Stimulated activated CD4-positive, alpha-beta T cell treated with anti-CD3 and anti-CD28 coated beads, Interleukin-15, amount 100 ng/mL, for 24 hours (primary cell): ENCODE measurements around the gene NES.
A peak's percentile ranks its signal among the peaks of the same experiment; 100 is the strongest.
"Not testable (repeated sequence)": the region's sequence is repeated elsewhere in the genome, so short reads cannot be mapped to it uniquely, and the experiment has no call there.

ENCODE experiments used
- DNase-seq: peaks from one replicate; pipeline ENCODE4 v3.0.0-alpha.2; 2020

The NES gene

DNA sequence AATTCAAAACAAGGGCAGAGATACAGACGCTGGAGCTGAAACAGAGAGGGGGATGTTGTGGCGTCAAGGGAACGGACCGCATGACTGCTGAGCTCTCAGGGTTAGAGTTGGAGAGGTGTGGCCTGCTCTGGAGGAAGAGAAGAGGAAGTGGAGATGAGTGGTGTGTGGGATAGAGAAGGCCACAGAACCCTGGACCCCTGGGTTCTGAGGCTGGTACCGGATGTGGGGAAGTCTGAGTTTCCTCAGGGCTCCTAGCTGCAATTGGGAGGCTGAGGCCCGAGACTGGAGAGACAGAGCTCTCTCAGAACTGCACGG is 33.5 kb downstream of the NES start:
- DNase-seq: peak; percentile 37

- DNase-seq: no peak
Observed at GRCh38 chr1:156643049-156643777, 34.0 kb downstream of the NES start.

- DNase-seq: no peak
Observed at GRCh38 chr1:156642265-156643048, 34.8 kb downstream of the NES start.

DNA sequence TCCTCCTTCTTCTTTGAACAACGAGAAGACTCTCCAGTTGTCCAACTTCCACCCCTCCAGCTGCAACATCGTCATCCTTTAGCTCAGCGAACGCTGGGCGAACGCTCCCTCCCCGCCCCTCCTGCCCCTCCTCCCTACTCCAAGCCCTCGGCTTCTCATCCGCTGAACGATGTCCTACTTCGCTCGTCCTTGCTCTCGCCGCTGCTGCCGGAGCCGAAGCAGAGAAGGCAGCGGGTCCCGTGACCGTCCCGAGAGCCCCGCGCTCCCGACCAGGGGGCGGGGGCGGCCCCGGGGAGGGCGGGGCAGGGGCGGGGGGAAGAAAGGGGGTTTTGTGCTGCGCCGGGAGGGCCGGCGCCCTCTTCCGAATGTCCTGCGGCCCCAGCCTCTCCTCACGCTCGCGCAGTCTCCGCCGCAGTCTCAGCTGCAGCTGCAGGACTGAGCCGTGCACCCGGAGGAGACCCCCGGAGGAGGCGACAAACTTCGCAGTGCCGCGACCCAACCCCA is 35.4 kb downstream of the NES start, which contains the start of gene BCAN:
TSS of gene BCAN (plus strand) at position 357 of the 504 bp plus-strand sequence. CDS start 3,938 bp downstream, outside the sequence.
- peak; percentile 37 for DNase-seq

DNA sequence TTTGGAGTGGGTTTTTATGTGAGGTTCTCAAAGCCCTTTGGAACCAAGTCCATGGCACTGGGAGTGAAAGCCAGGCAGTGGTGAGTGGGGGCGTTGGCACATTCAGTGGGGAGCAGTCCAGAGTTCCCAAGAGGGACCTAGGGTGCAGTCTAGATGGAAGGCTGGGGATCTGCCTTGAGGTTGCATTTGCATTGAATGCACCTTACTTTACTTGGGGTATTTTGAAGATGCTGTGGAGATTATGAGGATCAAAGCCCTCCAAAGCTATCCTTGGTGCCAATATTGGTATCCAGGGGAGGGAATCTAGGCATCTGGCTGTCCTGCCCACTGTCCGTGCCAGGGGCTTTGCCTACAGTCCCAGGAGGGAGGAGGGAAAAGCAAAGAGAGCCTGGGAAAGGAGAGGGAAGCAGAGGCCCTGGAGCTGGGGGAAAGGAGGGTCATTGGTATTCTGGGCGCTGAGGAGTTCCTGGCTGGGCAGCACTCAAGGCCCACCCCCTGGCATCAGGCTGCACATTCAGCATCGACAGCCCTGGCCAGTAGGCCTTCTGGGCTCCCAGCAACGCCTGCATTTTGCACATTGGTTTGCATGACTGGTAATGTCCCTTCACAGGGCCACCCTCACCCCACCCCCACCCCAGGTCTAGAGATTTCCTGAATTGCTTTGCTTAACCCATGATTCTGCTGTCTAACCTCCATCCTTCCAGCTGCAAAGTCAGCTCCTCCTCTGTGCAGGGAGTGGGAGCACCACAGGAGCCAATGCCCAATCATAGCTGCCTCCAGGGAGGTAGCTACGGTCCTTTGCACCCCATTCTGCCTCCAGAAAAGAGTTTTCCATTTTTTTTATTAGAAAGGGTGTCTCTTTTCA is 36.1 kb downstream of the NES start:
- no peak for DNase-seq

DNA sequence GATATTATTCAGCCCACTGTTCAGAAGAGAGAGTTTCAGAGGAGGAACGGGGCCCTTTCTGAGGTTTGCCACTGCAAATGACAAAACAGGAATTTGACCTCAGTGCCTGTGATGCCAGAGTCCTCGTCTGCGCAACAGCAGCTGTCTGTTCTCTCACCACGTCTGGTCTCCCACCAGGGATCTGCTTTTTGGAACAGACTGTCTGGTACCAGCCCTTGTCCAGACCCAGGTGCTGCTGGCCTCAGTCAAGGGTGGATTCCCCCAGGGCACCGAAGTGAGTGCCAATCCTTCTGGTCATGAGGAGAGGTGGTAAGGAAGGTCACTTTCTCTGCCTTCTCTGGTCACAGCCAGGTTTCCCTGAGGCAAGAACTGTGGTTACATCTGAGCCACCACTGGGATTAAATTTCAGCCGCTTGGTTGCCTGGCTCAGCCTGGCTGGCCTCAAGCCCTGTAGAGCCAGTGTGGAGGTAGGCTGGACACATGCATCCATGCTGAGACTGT is 37.6 kb downstream of the NES start:
- DNase-seq: no peak

GRCh38 chr1:156638189-156638985 is 38.8 kb downstream of the NES start:
- DNase-seq: no peak

GRCh38 chr1:156632355-156632754 is 44.9 kb downstream of the NES start:
- no peak for DNase-seq

DNA sequence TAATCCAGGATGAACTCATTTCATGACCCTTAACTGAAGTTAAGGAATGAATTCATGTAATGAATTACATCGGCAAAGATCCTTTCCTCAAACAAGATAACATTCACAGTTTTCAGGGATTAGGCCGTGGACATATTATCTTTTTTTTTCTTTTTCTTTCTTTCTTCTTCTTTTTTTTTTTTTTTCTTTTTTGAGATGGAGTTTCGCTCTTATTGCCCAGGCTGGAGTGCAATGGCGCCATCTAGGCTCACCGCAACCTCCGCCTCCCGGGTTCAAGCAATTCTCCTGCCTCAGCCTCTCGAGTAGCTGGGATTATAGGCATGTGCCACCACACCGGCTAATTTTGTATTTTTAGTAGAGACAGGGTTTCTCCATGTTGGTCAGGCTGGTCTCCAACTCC is 46.1 kb downstream of the NES start:
- DNase-seq: not testable (repeated sequence)

DNA sequence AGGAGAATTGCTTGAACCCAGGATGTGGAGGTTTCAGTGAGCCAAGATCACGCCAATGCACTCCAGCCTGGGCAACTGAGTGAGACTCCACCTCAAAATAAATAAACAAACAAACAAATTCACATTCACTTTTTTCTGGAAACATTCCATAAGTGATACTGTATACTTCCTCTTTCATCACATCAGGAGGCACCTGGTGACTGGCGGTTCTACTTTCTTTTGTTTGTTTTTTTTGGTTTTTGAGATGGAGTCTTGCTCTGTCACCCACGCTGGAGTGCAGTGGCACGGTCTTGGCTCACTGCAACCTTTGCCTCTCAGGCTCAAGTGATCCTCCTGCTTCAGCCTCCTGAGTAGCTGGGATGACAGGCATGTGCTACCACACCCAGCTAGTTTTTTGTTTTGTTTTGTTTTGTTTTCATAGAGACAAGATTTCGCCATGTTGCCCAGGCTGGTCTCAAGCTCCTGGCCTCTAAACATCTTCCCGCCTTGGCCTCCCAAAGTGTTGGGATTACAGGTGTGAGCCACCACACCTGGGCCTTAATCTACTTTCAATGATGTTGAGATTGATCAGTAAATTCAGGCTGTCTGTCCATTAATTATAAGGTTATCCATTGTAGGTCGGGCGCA is 47.3 kb downstream of the NES start:
- DNase-seq: no peak

- DNase-seq: peak; percentile 54
Observed at GRCh38 chr1:156627313-156627880, 49.8 kb downstream of the NES start.

- DNase-seq: no peak
Observed at GRCh38 chr1:156626079-156626438, 51.1 kb downstream of the NES start.

GRCh38 chr1:156625436-156626078 is 51.6 kb downstream of the NES start:
- peak; percentile 78 for DNase-seq

DNA sequence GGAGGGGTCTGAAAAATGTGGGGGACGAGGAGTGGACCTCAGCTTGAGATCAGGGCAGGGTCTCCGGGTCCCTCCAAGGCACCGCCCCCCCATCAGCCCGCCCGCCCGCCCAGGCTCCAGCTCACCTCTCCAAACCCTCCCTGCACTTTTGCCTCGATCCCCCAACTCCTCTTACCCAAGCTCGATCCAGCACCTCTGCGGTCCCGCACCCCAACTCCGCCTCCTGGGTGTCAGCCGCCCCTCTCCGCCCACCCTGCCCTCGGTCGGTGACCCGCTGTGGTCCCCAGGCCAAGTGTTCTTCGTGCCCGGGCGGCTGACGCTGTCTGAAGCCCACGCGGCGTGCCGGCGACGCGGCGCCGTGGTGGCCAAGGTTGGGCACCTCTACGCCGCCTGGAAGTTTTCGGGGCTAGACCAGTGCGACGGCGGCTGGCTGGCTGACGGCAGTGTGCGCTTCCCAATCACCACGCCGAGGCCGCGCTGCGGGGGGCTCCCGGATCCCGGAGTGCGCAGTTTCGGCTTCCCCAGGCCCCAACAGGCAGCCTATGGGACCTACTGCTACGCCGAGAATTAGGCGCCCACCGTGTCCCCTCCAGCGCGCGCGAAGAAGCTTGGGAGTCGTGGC is 52.3 kb downstream of the NES start:
- DNase-seq: peak; percentile 22

DNA sequence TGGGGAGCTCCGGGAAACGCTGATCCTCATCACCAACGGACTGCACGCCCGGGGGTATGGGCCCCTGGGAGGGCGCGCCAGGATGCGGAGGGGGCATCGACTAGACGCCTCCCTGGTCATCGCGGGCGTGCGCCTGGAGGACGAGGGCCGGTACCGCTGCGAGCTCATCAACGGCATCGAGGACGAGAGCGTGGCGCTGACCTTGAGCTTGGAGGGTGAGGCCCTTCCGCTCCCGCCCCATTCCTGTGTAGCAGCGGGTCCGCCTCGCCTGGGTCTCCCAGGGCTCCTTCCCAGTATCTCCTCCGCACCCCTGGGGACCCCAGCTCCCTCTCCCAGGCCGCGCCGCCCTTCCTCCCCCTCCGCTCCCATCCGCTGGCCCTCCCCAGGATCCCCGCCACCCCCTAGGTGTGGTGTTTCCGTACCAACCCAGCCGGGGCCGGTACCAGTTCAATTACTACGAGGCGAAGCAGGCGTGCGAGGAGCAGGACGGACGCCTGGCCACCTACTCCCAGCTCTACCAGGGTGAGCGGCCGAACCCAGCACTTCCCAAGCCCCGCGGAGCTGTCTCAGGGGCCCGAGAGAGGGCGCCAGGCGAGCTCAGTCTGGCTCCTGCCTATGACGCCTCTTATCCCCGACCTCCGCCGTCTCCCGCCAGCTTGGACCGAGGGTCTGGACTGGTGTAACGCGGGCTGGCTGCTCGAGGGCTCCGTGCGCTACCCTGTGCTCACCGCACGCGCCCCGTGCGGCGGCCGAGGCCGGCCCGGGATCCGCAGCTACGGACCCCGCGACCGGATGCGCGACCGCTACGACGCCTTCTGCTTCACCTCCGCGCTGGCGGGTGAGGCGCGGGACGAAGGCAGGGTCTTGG is 53.0 kb downstream of the NES start:
- peak; percentile 70 for DNase-seq

DNA sequence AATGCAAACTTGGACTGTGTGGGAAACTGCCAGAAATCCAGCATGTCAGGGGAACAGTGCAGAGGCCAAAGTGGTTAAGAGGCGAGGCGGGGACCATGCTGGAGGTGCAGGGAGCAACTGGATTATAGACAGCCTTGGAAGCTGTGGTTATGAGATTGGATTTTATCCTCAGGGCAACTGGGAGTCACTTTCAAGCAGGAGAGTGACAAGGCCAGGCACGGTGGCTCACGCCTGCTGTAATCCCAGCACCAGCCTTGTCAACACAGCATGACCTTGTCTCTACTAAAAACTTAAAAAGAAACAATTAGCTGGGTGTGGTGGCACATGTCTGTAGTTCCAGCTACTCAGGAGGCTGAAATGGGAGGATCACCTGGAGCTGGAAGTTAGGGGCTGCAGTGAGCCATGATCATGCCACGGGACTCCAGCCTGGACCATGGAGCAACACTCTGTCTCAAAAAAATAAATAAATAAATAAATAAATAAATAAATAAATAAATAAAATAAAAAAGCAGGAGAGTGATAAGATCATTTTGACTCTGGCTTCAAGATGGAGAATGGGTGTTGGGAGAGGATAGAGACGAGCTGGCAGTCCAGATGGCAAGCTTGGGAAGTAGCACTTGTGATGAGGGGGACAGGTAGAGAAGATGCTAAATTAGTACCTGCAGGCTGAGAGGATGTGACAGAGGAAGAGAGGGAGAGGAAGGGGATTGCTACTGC is 54.5 kb downstream of the NES start:
- DNase-seq: no peak

GRCh38 chr1:156619582-156619955 is 57.6 kb downstream of the NES start:
- no peak for DNase-seq

DNA sequence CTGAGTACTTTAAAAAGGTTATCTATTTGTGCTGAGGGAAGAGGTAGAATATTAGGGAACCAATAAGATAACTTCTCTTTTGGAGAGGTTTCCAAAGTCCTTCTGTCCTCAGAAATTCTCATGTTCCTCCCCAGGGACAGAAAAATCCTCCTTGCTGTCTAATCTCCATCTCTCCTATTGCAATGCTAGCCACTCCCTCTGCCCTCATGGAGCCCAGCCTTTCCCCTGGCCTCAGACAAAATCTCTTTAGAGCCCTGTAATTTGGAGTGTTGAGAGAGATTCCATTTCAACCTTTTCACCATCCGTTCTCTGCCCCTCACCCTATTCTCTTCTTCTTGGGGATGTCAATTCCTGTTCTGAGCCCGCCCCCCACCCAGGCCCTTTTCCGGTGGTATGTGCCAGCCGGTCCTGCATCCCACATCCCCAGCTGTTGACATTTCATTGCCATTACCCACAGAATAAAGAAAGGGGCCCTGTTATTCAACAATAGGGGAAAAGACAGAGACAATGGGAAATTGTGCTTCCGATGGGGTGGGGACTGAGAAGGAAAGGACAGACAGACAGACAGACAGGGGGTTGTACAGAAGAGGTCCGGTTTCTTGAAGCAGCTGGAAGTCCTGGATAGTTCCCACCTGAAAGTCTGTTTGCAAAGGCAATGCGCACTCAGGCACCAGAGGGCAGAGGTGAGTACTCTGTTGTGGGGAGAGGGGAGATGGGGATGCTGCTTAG is 58.2 kb downstream of the NES start, which contains the start of gene HAPLN2:
TSS of gene HAPLN2 (plus strand) at position 563 of the 729 bp plus-strand sequence. CDS start 4,076 bp downstream, outside the sequence.
- peak; percentile 34 for DNase-seq
